Measurements from ENCODE around the gene UGT1A5.

GRCh38 chr2:233699424-233700027, 13.2 kb upstream of the UGT1A5 start:
- TF ChIP-seq, protein P1, sequence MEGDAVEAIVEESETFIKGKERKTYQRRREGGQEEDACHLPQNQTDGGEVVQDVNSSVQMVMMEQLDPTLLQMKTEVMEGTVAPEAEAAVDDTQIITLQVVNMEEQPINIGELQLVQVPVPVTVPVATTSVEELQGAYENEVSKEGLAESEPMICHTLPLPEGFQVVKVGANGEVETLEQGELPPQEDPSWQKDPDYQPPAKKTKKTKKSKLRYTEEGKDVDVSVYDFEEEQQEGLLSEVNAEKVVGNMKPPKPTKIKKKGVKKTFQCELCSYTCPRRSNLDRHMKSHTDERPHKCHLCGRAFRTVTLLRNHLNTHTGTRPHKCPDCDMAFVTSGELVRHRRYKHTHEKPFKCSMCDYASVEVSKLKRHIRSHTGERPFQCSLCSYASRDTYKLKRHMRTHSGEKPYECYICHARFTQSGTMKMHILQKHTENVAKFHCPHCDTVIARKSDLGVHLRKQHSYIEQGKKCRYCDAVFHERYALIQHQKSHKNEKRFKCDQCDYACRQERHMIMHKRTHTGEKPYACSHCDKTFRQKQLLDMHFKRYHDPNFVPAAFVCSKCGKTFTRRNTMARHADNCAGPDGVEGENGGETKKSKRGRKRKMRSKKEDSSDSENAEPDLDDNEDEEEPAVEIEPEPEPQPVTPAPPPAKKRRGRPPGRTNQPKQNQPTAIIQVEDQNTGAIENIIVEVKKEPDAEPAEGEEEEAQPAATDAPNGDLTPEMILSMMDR (IDR thresholded peaks at IDR 0.05) = no peak
- TF ChIP-seq POLR2A (IDR thresholded peaks at IDR 0.05) = no peak
